ENCODE results near the gene KCNMB2.

Gene KCNMB2

DNA sequence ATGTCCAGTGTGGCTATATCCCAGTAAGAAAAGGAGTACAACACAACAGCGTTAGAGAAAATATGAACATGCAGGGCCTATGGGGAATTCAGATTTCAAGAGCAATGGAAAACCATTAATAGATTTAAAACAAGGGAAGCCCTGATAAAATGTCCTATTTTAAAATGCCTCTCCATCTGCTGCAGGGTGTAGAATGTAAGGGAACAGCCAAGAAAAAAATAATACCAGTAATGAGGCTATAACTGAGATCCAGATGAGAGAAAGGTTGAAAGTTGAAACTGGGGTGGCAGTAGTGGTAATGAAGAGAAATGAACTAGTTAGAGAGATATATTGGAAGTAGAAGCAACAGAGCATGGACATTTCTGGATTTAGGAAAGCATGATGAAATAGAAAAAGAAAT is 226.1 kb downstream of the KCNMB2 start:
- DNase-seq: no peak

DNA sequence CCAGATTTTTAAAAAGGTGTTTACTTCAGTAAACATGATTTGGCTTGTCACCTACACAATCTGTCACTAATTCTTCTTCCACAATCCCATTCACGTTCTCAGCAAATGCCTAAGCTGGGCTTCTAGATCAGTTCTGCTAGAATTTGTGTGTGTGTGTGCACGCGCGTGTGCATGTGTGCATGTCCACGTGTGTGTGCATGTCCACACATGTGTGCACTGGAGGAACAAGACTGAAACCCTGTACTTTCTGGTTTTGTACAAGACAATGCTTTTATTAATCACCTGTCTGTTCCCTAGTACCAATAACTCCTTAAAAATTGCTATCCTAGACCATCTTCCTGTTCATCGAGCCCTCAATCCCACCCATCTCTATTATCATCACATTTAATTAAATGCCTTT is 229.2 kb downstream of the KCNMB2 start:
- no peak for DNase-seq

DNA sequence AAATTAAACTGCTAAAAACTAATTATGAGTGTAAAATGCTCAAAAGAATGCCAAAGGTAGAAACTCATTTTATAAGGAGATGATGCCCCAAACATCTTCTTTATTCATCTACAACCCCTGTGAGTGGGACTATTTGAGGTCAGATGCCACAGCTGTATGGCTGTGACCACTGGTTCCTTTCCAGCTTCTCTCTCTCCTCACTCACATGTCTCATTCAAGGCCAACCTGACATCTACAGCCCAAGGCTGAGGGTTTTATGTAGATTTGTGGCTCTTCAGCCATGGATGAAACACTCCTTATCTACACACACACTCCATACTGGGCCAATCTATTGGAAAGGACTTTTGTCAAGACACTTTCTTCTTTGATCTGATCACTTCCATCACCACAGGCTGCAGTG is 231.3 kb downstream of the KCNMB2 start:
- DNase-seq: no peak

DNA sequence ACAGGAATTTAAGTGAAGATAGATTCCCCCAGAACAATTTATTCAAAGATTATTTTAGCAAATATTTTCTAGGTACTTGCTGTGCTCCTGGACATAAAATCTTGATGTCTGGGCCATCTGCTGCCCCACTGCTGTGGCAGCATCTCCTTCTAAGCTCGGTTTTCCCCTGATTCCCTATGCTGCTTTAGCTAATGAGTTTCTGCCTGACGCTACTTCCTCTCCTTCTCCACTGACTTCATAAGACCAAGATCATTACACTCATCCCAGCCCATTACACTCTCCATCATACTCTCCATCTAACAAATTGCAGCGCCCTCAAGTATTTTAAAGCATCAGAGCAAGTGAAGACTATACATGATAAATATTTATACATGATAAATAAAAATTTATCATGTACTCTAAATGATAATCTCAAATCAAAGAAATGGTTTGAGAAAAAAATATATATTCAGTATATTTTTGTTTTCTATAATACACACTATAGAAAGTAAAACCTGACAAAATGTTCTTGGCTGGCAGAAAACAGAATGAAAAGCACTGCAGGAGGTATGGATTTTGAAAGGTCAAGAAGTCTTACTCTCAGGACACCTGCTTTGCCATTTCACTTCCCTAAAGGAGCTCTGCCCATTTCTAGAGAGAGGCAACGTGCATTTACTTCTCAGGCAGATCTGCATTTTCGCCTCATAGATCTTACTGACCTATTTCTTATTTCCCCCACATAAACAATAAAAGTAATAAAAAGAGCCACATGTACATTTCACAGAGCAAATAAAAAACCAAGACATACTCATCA is 232.0 kb downstream of the KCNMB2 start:
- DNase-seq: no peak

DNA sequence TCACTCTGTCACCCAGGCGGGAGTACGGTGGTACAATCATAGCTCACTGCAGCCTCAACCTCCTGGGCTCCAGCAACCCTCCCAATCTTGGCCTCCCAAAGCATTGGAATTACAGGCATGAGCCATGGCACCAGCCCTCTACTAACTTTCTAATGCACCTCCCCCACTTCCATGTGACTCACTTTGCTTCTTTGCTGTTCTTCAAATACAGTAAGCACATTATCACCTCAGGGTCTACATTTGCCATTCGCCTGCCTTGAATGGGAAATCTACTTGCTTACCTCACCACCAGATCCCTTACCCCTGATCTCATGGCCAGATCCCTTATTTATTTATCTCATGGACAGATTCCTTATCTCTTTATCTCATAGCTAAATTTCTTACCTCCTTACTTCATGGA is 235.3 kb downstream of the KCNMB2 start:
- DNase-seq: no peak

DNA sequence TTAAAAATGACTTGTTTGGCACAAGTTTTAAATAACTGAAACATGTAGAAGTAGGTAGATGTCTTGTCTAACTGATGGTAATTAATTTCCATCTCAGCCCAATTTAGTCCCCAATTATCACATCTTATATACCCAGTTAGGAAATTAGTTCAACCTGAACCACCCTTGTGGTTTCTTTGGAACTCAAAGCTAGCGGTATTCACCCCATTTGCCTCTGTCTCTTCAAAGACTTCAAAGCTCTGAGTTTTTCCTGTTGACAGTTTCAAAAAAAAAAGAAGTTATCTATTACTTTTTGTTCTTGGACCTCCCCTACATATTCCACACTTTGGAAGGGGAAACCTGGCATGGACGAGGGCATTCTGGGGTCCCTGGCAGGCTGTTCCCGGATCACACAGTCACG is 236.5 kb downstream of the KCNMB2 start:
- no peak for DNase-seq

DNA sequence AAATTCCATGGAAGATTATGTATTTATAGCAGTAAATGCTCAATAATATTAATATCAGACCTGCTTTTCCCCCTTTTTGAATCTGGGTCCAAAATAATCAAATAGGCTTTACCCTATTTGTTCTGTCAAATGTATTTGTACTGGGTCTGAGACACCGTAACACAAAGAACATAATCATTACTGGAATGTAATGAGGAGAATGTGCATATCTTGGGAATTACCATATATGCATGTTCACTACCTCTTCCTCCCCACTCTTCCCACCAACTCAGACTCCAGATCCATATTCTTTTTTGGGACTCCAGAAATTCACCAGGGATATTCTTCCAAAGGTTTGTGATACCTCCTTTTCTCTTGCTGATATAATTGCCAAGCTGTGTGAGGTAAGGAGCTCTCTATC is 237.1 kb downstream of the KCNMB2 start:
- no peak for DNase-seq

DNA sequence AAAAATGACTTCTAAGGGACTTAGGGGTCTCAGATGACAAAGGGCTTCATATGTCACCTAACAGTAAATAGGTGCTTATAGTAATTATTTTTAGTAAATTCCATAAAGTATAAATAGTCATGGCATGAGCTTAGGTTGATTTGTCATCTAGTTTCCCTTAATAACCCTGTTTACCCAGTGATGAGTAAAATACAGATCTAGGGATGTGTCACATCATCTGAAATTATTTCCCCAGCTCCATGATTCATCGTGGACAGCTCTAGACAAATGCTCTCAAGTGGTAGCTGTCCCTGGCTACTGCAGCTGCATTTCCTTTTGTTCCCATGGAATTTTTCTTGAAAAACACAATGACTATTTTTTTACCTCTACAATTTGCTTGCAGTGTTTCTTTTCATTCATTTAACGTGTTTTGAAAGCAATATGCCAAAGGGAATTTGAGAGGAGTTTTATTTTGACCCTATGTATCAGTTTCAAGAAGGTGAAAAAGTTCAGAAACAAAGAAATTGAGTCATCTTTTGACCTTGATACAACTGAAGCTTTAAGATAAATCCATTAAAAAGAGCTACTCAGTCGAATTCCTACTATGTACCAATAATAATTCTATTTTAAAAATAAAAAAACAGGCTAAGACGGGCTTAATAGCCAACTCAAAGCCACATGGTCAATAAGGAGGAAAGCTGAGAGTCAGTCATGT is 241.6 kb downstream of the KCNMB2 start:
- DNase-seq: no peak

DNA sequence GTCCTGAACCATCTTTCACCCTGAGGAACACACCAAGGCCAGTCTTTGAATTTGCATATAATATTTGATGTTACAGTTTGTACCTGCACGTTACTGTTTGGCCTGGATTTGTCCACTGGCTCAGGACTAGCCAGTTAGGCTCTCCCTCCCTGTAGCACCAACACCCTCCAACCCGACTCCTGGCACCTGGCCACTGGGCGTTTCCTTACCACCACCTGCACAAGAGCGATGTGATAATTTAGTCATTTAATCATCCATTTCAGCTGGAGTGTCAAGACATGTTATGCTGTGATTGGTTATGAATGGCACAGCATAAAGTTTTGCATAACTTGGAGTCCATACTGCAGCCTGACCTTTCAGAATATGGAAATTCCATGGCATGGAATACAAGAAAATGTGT is 242.4 kb downstream of the KCNMB2 start:
- no peak for DNase-seq

DNA sequence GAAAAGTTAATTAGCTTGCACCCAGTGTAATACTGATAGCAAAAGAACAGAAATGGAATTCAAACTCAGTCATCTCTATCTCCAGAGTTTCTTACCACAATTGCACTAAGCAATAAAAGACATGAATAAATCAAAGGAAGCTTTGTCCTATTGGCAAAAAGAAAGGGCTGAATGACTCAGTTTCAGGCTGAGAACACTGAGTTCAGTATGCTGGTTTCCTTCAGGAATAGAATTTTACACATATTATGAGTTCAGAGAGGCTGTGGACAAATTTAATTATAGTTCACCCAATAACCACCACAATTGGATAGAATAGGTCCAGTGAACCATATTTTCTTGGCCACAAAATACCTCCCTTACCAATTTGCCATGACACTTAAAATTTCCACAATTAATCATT is 249.7 kb downstream of the KCNMB2 start:
- DNase-seq: no peak

DNA sequence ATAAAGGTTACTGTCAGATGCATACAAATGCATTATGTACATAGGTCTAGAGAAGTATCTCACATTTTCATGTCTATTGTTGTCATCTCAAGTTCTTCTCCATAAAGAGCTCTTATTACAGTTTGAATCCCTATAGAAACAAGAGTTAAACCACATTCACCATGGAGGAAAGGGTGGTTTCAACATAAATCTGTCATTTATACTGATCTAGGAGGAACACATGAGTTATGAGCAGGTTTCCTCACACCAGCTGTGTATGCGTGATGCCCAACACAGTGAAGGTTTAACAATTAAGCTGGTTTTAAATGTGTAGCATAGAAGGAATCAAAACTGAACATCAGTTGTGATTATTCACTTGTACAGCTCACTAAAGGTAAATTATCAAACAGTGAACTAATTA is 251.7 kb downstream of the KCNMB2 start:
- DNase-seq: no peak

DNA sequence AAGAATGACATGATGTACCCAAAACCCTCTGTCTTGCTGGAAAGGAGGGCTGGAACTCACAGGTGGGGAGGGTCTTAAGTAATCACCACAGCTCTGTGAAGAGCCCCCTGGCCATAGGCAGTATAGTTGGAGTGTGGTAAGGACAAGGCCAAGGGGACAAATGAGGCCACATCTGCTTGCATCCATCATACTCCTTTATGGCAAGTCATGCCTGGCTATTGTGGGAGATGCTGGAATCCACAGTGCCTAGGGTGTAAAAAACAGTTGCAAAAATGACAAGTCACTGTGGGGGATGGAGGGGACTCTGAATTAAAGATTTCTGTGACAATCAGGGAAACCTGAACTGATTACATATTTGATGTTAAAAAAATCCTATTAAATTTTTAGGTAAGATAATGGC is 258.5 kb downstream of the KCNMB2 start:
- DNase-seq: no peak

DNA sequence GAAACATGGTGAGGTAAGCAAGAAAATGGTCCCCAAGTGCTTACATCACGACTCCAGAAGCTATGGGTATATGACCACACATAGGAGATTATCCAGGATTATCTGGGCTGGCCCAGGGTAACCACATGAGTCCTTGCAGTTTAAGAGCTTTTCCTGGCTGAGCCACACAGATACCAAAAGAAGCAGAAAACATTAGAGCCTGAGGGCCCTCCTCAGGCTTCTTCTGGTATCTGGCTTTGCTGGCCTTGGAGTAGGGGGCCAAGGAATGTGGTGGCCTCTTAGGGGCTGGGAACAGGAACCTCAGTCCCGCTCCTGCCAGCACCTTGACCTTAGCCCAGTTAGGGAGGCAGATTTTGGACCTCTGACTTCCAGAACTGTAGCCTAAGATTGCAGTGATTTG is 259.1 kb downstream of the KCNMB2 start:
- no peak for DNase-seq

DNA sequence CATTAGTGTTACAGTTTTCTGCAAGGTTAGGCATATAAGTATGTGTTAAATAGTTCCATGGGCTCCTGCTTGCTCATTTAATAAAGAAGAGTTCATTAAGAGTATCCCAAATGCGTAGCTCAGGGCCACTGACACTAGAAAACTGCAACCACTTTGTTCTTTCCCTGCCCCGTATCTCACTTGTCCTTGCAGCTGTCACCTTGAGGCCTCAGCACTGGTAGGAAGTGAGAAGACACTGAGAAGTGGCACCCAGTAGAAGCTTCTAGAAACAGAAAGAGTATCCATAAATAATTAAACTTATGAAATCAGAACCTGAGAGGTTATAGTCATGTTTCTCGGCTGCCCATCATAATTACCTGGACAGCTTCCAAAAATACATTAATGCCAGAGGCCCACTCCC is 266.0 kb downstream of the KCNMB2 start:
- no peak for DNase-seq

DNA sequence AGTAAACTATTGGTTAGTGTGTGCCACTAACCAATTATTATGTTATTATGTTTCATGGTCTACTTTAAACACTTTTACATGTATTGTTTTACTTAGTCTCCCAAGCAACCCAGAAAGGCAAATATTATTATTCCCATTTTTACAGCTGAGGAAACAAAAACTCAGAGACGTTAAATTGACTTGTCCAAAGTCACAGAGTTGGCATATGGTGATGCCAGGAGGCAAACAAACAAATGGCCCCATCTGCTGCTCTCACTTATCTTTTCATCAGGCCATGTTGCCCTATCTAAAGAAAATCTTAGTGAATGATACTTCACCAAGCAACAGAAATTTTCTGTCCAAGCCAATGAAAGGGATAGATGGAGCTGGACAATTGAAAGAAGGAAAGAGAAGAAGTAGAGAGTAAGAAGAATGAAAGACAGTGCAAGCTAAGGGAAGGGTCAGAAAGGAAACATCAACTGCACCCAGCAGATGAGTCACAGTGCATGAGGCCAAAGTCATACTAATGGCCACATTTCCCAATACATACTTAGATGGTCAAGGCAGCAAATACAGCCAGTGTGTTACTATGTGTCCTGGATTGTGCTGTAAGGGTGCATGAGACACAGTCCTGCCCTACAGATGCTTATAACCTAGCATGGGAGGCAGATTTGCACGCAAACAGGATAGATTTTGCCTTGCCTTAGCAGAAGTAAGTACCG is 266.9 kb downstream of the KCNMB2 start:
- no peak for DNase-seq

DNA sequence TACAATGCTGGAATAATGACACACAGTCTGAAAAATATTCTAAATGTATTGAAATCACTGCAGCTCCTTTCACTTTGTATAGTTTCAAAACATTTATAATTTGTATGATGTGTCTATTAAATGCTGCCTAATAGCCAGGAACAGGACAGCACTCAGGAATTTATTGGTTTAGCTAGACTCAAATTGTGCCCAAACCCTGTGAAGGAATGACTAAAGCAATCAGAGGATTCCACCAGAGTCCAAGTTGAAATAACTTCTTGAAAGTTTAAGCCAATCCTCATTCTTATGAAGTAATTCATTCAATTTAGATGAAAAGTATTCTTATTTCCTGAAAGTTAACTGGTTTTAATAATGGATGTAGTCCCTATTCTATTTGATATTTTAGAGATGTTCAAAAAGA is 268.4 kb downstream of the KCNMB2 start:
- DNase-seq: no peak

DNA sequence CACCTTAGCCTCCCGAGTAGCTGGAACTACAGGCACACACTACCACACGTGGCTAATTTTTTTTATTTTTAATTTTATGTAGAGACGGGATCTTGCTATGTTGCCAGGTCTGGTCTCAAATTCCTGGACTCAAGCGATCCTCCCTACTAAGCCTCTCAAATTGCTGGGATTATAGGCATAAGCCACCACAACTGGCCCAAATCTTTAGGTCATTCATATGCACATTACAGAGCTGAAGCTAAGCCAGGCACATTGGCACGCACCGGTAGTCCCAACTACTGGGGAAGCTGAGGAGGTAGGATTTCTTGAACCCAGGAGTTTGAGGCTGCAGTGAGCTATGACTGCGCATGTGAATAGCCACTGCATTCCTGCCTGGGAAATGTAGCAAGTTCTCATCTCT is 269.5 kb downstream of the KCNMB2 start:
- DNase-seq: no peak

DNA sequence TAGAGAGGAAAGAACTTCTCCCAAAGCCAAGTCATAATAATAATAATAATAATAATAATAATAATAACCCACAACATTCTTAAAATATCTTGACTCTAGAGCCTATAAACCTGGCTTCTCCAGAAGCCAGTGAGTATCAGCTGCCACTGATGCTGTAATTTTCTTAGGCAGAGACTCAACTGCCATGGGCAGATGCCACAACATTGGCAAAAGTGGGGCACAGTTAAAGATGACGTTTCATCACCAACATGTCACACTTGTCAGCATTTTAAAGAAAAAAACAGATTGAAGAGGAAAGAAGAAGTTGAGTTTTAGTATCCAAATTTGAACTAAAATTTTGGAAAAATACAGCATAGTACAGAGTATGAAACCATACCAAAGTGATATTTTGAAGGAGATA is 270.4 kb downstream of the KCNMB2 start:
- no peak for DNase-seq

DNA sequence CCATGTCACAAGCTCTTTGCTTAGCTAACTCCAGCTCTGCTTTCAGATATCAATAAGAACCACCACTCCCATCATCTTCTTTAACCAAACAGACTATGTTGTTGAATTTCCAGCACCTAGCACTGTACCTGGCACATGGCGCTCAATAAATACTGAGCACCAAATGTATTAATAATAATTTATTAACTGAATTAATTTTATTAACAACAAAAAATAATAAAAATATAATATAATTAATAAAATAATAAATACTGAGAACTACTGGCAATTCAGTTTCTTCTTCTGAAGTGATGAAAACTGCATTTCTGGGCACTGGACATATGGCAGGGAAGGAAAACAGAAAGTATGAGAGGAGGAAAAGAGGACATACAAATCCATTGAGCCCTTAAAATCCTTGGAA is 271.5 kb downstream of the KCNMB2 start:
- no peak for DNase-seq

DNA sequence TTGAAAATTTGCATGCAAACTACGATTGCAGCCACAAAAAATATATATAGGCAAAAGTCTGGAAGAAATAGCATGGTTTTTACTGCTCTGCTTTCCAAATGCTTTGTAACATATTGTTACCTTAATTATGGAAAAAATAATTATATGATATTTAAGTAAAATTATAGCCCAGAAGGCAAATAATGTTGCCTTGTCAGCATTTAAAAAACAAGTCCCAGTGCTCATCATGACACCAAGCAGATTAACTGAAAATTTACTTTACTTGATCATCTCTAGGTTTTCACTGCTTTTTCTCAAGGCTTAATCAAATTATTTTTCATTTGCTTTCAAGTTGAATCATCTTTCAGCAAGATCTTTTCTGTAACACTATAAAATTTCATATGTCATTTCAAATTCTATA is 272.5 kb downstream of the KCNMB2 start:
- DNase-seq: no peak

DNA sequence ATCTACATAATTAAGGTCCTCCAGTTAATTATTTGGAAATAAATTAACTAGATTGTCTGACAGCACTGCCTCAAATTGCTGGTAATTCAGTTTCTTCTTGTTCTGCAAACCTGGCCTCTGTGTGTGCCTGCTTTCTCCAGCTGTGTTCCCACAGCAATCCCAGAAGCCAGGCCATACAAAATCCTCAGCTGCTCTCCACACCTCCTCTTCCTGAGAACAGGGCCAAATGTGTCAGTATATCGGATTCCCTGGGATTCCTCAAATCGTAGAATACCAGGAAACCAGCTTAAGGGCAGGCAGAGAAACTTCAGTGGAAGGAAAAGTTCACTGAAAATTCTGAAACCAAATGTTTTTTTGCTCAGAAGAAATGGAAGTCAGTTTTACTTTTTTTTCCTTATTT is 273.9 kb downstream of the KCNMB2 start:
- DNase-seq: no peak

DNA sequence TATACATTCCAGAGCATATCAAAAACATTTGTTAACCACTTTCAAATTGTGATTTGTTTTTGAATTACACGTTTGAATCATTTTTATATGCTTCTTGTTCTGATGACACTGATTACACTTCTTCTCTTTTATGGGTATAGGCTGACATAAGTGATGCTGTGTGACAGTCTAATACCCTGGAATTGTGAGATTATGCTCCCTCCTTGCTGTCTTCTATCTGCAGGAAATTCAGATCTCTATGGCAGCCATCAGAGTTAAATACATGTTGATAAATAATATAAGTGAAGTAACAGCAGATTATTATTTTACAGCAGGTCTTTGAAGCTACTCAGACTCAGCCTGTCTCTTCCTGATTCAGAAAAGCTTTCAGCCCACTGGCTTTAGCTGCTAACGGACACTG is 286.5 kb downstream of the KCNMB2 start:
- no peak for DNase-seq

DNA sequence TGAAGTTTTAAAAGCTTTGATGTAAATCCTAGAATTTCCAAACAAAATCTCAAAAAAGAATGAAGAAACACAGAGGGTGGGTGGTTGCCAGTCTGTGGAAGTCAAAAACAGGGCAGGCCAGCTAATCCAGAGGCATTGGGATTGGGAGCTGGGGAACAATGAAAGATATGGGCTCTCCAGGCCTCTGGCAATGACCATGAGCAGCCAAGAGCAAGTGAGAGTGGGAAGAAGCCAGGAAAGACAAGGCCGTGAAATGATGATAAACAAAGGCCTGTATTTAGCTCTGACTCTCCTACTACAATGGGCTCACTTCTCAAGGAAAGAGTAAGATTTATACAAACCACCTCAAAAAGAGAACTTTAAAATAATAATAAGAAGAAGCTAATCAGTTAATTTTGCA is 286.9 kb downstream of the KCNMB2 start:
- no peak for DNase-seq

DNA sequence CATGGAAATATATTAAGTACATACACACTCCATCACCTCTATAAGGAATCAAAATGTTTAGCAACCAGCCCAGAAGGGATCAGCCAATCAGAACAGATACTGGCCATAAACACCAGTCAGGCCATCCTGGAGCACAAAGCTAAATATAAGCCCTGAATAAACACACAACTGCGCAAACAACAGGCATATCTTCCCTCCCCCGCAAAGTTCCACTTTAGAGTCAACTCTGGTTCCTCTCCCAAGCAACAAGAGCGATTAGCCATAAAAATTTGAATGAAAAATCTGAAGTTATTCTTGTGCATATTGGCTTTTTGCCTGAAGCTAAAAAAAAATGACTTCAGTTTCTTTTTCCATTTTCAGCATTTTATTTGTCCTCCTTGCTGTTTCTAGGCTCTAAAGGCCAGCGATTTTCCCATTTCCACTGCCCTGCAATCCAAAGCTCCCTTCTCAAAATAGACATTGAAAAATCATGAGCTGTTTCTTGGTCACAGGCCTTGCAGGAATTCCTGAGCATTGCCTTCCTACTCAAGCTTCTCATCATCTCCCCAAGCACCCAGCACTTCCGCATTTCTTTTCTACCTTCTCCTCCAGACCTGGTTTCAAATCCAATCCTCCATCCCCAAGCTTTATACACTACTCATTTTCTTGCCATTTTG is 287.5 kb downstream of the KCNMB2 start:
- DNase-seq: no peak
